Measurements from ENCODE around the gene IMMP2L.

DNA sequence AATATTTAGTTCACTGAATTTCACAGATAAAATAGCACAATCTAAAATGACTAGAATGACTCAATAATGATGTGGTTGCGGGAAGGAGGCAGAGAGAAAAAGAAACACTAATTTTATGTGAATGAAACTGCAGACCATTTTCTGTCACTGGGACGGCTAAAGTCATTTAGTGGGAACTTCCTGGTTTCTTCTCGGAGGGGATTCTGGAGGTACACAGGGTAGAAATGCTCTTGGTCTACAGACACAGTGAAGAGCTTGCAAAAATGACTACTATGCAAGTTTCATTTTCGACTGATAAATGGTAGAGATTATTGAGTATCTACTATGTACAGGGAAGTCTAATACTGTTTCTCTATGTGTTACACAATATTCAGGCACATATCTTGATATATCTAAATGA is 534.9 kb downstream of the IMMP2L start:
- TF ChIP-seq, protein P1, sequence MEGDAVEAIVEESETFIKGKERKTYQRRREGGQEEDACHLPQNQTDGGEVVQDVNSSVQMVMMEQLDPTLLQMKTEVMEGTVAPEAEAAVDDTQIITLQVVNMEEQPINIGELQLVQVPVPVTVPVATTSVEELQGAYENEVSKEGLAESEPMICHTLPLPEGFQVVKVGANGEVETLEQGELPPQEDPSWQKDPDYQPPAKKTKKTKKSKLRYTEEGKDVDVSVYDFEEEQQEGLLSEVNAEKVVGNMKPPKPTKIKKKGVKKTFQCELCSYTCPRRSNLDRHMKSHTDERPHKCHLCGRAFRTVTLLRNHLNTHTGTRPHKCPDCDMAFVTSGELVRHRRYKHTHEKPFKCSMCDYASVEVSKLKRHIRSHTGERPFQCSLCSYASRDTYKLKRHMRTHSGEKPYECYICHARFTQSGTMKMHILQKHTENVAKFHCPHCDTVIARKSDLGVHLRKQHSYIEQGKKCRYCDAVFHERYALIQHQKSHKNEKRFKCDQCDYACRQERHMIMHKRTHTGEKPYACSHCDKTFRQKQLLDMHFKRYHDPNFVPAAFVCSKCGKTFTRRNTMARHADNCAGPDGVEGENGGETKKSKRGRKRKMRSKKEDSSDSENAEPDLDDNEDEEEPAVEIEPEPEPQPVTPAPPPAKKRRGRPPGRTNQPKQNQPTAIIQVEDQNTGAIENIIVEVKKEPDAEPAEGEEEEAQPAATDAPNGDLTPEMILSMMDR (IDR thresholded peaks at IDR 0.05): no peak
- no peak for TF ChIP-seq POLR2A (IDR thresholded peaks at IDR 0.05)

Measured in uterus (tissue), 2 donors.